CD14-positive monocyte (primary cell): ENCODE results near the gene CDK6. TPM values are rescaled to one million over a fixed set of nuclear protein-coding genes. Genes with fewer than 3 reads are reported as not detected.

Experiments
- DNase-seq, 3 donors: peaks; one replicate each; pipeline ENCODE4 v3.0.0-alpha.2; 2011 to 2022
- H2AFZ ChIP-seq: 2 replicates; pipeline ENCODE4 v1.6.0; 2012; ENCODE audit warnings: mild to moderate bottlenecking, low read depth, low read length, inconsistent platforms; ENCODE audit not compliant: insufficient read depth, poor library complexity, severe bottlenecking
- H3K27ac ChIP-seq, 2 donors: 1 replicate in 1 of 2; 2 replicates in 1 of 2; pipeline ENCODE4 v1.5.1; 2012 to 2013; ENCODE audit warnings: low read length in 2 of 2, control low read depth in 1 of 2, inconsistent platforms in 1 of 2, low read depth in 1 of 2, mild to moderate bottlenecking in 1 of 2
- H3K27me3 ChIP-seq, 2 donors: one replicate each; pipeline versions ENCODE4 v1.6.0 to v1.6.1; 2011 to 2013; ENCODE audit warnings: low read length in 2 of 2; ENCODE audit not compliant: control insufficient read depth in 2 of 2, insufficient read depth in 2 of 2
- H3K36me3 ChIP-seq, 2 donors: replicated peaks in 1 of 2; 1 replicate in 1 of 2; 2 replicates in 1 of 2; pipeline versions ENCODE4 v1.5.1 to v1.6.1; 2012 to 2013; ENCODE audit warnings: low read length in 2 of 2, control low read depth in 1 of 2, inconsistent platforms in 1 of 2, mild to moderate bottlenecking in 1 of 2; ENCODE audit not compliant: insufficient read depth in 2 of 2, control insufficient read depth in 1 of 2
- H3K4me1 ChIP-seq, 2 donors: 1 replicate in 1 of 2; 2 replicates in 1 of 2; pipeline versions ENCODE4 v1.5.1 to v1.6.1; 2012 to 2013; ENCODE audit warnings: low read length in 2 of 2, control low read depth in 1 of 2, inconsistent platforms in 1 of 2, mild to moderate bottlenecking in 1 of 2, moderate library complexity in 1 of 2; ENCODE audit not compliant: insufficient read depth in 2 of 2, control insufficient read depth in 1 of 2
- H3K4me2 ChIP-seq: replicated peaks from 2 replicates; pipeline ENCODE3; 2012; ENCODE audit warnings: low read length, moderate library complexity, mild to moderate bottlenecking; ENCODE audit not compliant: poor library complexity, severe bottlenecking; ENCODE audit errors: extremely low read depth
- H3K4me3 ChIP-seq, 3 experiments: fragments of 200-600 bp in 1 of 3; sonication (generic) in 1 of 3; replicated peaks in 1 of 3; 1 replicate in 2 of 3; 2 replicates in 1 of 3; pipeline ENCODE4 v1.5.1; 2011 to 2013; ENCODE audit warnings: low read length in 3 of 3, mild to moderate bottlenecking in 3 of 3, control low read depth in 2 of 3, low read depth in 2 of 3, inconsistent platforms in 1 of 3, moderate library complexity in 1 of 3
- H3K79me2 ChIP-seq: 2 replicates; pipeline ENCODE4 v1.6.0; 2012; ENCODE audit warnings: mild to moderate bottlenecking, control low read depth, inconsistent platforms, low read length, moderate library complexity; ENCODE audit not compliant: insufficient read depth
- H3K9ac ChIP-seq: 2 replicates; pipeline ENCODE4 v1.6.0; 2017; ENCODE audit warnings: low read length, mild to moderate bottlenecking; ENCODE audit not compliant: insufficient read depth, poor library complexity, severe bottlenecking
- H3K9me3 ChIP-seq, 2 donors: replicated peaks in 1 of 2; 1 replicate in 1 of 2; 2 replicates in 1 of 2; pipeline versions ENCODE4 v1.5.1 to v1.6.1; 2012 to 2013; ENCODE audit warnings: low read length in 2 of 2, control low read depth in 1 of 2; ENCODE audit not compliant: control insufficient read depth in 1 of 2, insufficient read depth in 1 of 2
- H4K20me1 ChIP-seq: 2 replicates; pipeline ENCODE4 v1.6.0; 2012; ENCODE audit warnings: mild to moderate bottlenecking, low read length, control low read depth, moderate library complexity; ENCODE audit not compliant: insufficient read depth
- H3K27ac Mint-ChIP-seq, 7 donors: one replicate each; pipeline ENCODE4 v1.8.0; 2020; ENCODE audit warnings: mild to moderate bottlenecking in 7 of 7, mixed read lengths in 7 of 7, moderate library complexity in 6 of 7, inconsistent platforms in 2 of 7
- H3K27me3 Mint-ChIP-seq, 3 donors: one replicate each; pipeline ENCODE4 v1.8.0; 2021 to 2022; ENCODE audit warnings: low read depth in 3 of 3, mild to moderate bottlenecking in 3 of 3, mixed read lengths in 3 of 3, moderate library complexity in 3 of 3, inconsistent platforms in 1 of 3
- H3K36me3 Mint-ChIP-seq, 2 donors: one replicate each; pipeline ENCODE4 v1.8.0; 2020; ENCODE audit warnings: mixed read lengths in 2 of 2, inconsistent platforms in 1 of 2, mild to moderate bottlenecking in 1 of 2
- H3K4me1 Mint-ChIP-seq: one replicate; pipeline ENCODE4 v1.8.0; 2020; ENCODE audit warnings: mild to moderate bottlenecking, mixed read lengths
- H3K4me3 Mint-ChIP-seq, 2 donors: one replicate each; pipeline ENCODE4 v1.8.0; 2020; ENCODE audit warnings: mild to moderate bottlenecking in 2 of 2, mixed read lengths in 2 of 2, moderate library complexity in 1 of 2
- H3K9me3 Mint-ChIP-seq, 7 donors: one replicate each; pipeline ENCODE4 v1.8.0; 2020 to 2022; ENCODE audit warnings: mixed read lengths in 7 of 7, mild to moderate bottlenecking in 6 of 7, moderate library complexity in 6 of 7, inconsistent platforms in 2 of 7
- WGBS: methylation state at CpG from one replicate; pipeline ENCODE4 v1.1.5; 2013; ENCODE audit warnings: missing lambda C conversion rate; ENCODE audit not compliant: insufficient coverage; 5-methylcytosine and 5-hydroxymethylcytosine counted together
- intact Hi-C, 2 donors: fragments of 100-400 bp; cut with micrococcal nuclease; formaldehyde crosslinking; loops; one replicate each; pipeline versions ENCODE4 v1.15.0 to v1.15.1; 2023
- polyA plus RNA-seq, 3 donors: library from polyadenylated mRNA; depleted of rRNA in 1 of 3; unstranded in 2 of 3; stranded (reverse) in 1 of 3; fragments of 300-500 nt in 2 of 3; fragments of >200 nt in 1 of 3; fragmentation: Illumina TruSeq in 2 of 3; gene quantifications; 1 replicate in 2 of 3; 2 replicates in 1 of 3; pipeline ENCODE4 v1.2.3, GENCODE V29; 2012 to 2021
- TF ChIP-seq, protein P1 (sequence below): fragments of 200-600 bp; IDR thresholded peaks from one replicate; pipeline ENCODE4 v1.8.0; 2022; ENCODE audit warnings: antibody characterized with exemption, mild to moderate bottlenecking

Gene CDK6
- polyA plus RNA-seq, 3 donors: 3.4 to 4.3 (median 3.8) TPM

DNA sequence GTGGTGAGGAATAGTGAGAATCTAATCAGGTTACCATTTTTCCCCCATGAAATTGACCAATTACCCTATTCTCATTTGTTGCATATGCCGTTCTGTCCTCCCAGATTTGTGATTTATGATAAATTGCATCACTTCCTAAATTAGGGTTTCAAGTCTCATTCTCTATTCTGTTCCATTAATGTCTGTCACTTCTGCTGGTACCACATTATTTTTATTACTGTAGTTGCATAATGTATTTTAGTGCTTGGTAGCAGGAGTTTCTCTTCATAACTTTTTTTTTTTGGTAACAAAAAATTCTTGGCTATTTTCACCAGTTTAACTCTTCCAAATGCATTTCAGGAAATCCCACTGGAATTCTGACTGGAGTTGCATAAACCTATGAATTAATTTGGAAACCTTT, 202.2 kb downstream of the CDK6 start:
- Mint-ChIP-seq H3K9me3 (peaks cover 0 to 4% (median 0%) of the 10 kb centered on the region in 7 donors), H3K4me1 (peaks cover 53% of the 10 kb centered on the region), H3K27me3 (no peaks in the 10 kb centered on the region), H3K27ac (peak overlapping the region; percentile 80 to 97 (median 91)), H3K36me3 (no peaks in the 10 kb centered on the region), H3K4me3 (peak overlapping the region in 1 of 2 donors; percentile 41)
- H3K79me2 ChIP-seq: peaks cover 10% of the 10 kb centered on the region
- H3K27ac ChIP-seq: peak overlapping the region in 1 of 2 donors; percentile 94
- H3K9me3 ChIP-seq: no peaks in the 10 kb centered on the region
- no CpG with 5 or more reads among the region's 1 CpG for WGBS
- peak overlapping the region; percentile 76 for H3K4me2 ChIP-seq
- no peaks in the 10 kb centered on the region for H4K20me1 ChIP-seq
- no peaks in the 10 kb centered on the region for H3K36me3 ChIP-seq
- H2AFZ ChIP-seq: no peak overlapping the region
- peak; percentile 44 to 71 (median 64) for DNase-seq
- peak overlapping the region in 1 of 3 experiments; percentile 70 for H3K4me3 ChIP-seq
- H3K4me1 ChIP-seq: peaks cover 44 to 63% of the 10 kb centered on the region in 2 donors
- no peaks in the 10 kb centered on the region for H3K27me3 ChIP-seq
- peak overlapping the region; percentile 60 for H3K9ac ChIP-seq
- TF ChIP-seq, protein P1, sequence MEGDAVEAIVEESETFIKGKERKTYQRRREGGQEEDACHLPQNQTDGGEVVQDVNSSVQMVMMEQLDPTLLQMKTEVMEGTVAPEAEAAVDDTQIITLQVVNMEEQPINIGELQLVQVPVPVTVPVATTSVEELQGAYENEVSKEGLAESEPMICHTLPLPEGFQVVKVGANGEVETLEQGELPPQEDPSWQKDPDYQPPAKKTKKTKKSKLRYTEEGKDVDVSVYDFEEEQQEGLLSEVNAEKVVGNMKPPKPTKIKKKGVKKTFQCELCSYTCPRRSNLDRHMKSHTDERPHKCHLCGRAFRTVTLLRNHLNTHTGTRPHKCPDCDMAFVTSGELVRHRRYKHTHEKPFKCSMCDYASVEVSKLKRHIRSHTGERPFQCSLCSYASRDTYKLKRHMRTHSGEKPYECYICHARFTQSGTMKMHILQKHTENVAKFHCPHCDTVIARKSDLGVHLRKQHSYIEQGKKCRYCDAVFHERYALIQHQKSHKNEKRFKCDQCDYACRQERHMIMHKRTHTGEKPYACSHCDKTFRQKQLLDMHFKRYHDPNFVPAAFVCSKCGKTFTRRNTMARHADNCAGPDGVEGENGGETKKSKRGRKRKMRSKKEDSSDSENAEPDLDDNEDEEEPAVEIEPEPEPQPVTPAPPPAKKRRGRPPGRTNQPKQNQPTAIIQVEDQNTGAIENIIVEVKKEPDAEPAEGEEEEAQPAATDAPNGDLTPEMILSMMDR: no peak
- intact Hi-C loops: loop anchor here in 1 of 2 donors (5.0 kb wide), 1 partner anchor 98 kb away; no protein-coding TSS in a partner anchor

DNA sequence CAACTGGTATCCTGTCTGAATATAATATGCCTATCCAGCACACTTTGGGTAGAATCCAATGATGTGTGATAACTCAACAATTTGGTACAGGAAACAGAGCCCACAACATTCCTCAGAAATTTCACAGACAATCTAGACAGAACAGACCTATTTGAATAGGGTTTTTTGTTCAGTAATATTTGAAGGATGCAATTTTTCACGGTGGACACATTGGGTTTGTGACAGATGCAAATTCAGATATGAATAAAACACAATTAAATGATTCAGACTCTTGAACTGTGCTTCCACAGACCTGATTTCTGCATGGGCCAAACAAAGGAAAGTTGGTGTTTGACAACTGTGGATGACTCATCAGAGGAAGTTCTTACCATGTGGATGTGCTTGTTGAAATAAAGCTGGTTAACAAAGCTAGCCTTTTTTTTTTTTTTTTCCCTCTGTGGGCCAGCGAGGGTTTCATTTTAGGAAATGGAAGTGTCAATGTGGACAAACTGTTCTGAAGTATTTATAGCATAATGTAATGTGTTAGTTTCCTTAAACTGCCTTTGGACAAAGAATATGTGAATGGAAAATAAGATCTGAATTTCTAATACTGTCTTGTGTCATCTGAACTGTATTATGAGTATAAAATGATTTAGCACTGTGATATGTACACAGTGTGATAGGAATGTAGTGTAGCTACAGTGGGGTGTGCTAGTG, 203.0 kb downstream of the CDK6 start:
- H3K4me1 ChIP-seq: peaks cover 43 to 60% of the 10 kb centered on the region in 2 donors
- WGBS: no CpG with 5 or more reads among the region's 2 CpGs
- H3K36me3 ChIP-seq: no peaks in the 10 kb centered on the region
- H3K27me3 ChIP-seq: no peaks in the 10 kb centered on the region
- intact Hi-C loops: loop anchor here in 1 of 2 donors (5.0 kb wide), 1 partner anchor 99 kb away; no protein-coding TSS in a partner anchor
- H3K9me3 Mint-ChIP-seq: peaks cover 0 to 5% (median 3%) of the 10 kb centered on the region in 7 donors
- H3K4me1 Mint-ChIP-seq: peaks cover 47% of the 10 kb centered on the region
- H3K27me3 Mint-ChIP-seq: no peaks in the 10 kb centered on the region
- no peaks in the 10 kb centered on the region for H3K9me3 ChIP-seq
- peak; percentile 84 to 95 (median 92) for DNase-seq
- peak overlapping the region; percentile 76 for H3K4me2 ChIP-seq
- TF ChIP-seq, protein P1: no peak
- no peaks in the 10 kb centered on the region for H4K20me1 ChIP-seq
- H2AFZ ChIP-seq: no peak overlapping the region
- peak overlapping the region in 1 of 3 experiments; percentile 70 for H3K4me3 ChIP-seq
- peak overlapping the region in 1 of 2 donors; percentile 63 for H3K4me3 Mint-ChIP-seq
- H3K27ac ChIP-seq: peak overlapping the region in 1 of 2 donors; percentile 94
- peak overlapping the region; percentile 81 to 97 (median 89) for H3K27ac Mint-ChIP-seq
- peaks cover 0 to 2% of the 10 kb centered on the region in 2 donors for H3K36me3 Mint-ChIP-seq
- H3K9ac ChIP-seq: no peak overlapping the region
- H3K79me2 ChIP-seq: peaks cover 10% of the 10 kb centered on the region
